ENCODE data around the gene P4HA2. TPM values are rescaled to one million over a fixed set of nuclear protein-coding genes. Genes with fewer than 3 reads are reported as not detected.

The P4HA2 gene
- total and polyA plus RNA-seq, 2 donors (not counting 3 experiments of a cell fraction or from before 2014, with no cell fraction given): 37.6 to 58.7 TPM

GRCh38 chr5:132273631-132274030 lies 46.0 kb upstream of the P4HA2 start:
- FAIRE-seq (no peak), DNase-seq (ENCODE audit: low read depth, low spot score) (no peak)
- no peaks in the 10 kb centered on the region for H3K9me1 ChIP-seq (replicated peaks; ENCODE audit: control insufficient read depth, extremely low read depth, insufficient read depth, low read length)
- H3K27me3 ChIP-seq (ENCODE audit: control insufficient read depth in 2 of 2, insufficient read depth in 2 of 2, low read length in 2 of 2): no peaks in the 10 kb centered on the region
- no peaks in the 10 kb centered on the region for H4K20me1 ChIP-seq (replicated peaks; ENCODE audit: control insufficient read depth, extremely low read depth, insufficient read depth, low read length)
- H2AFZ ChIP-seq (ENCODE audit: low read depth, low read length): no peak overlapping the region
- H3K27ac ChIP-seq (ENCODE audit: insufficient read depth, low read depth, low read length): no peak overlapping the region
- H3K9me3 ChIP-seq (replicated peaks; ENCODE audit: control insufficient read depth, insufficient read depth, low read length): no peaks in the 10 kb centered on the region
- no peak overlapping the region for H3K4me3 ChIP-seq (replicated peaks in 1 of 3; ENCODE audit: insufficient read depth in 1 of 3, low read depth in 1 of 3, low read length in 3 of 3)
- no TSS peak for BruUV-seq (replicated peaks)
- dilution Hi-C loops (cut with MboI; ENCODE audit: extremely low pct_ligation_motif_present, low sequenced_read_pairs): no loop called here
- H3K9ac ChIP-seq (replicated peaks; ENCODE audit: extremely low read depth, insufficient read depth, low read length): no peak overlapping the region
- ChIA-PET POLR2A (no interaction called here), CTCF (interaction anchor here (1.0 to 4.3 kb wide), 11 partner anchors 9 to 96 kb away, joined by 3 to 35 read pairs (median 5); partner anchors contain the start of genes P4HA2, SLC22A4 and SLC22A5)
- peaks cover 0 to 15% of the 10 kb centered on the region in 2 experiments for H3K36me3 ChIP-seq (ENCODE audit: control insufficient read depth in 2 of 2, extremely low read depth in 1 of 2, insufficient read depth in 2 of 2, low read length in 2 of 2)
- H3K4me2 ChIP-seq (ENCODE audit: insufficient read depth, low read length): no peak overlapping the region
- TF ChIP-seq MAX (IDR thresholded peaks at IDR 0.05; ENCODE audit: insufficient read depth, insufficient read length) (no peak), CTCF (IDR thresholded peaks at IDR 0.05; ENCODE audit: extremely low read depth in 1 of 2, insufficient read depth in 1 of 2, low read depth in 1 of 2, low read length in 2 of 2) (no peak), FOS (IDR thresholded peaks at IDR 0.05; ENCODE audit: borderline replicate concordance, insufficient read depth, low read length) (no peak), POLR2A (IDR thresholded peaks at IDR 0.05; ENCODE audit: low read depth, low read length) (no peak), POLR2AphosphoS5 (IDR thresholded peaks at IDR 0.05; ENCODE audit: insufficient read depth, low read depth, low read length) (no peak), GATA2 (IDR thresholded peaks at IDR 0.05; ENCODE audit: insufficient read depth, insufficient read length, low read depth, low read length) (no peak)
- intact Hi-C loops (cut with micrococcal nuclease): loop anchor here (2.0 to 5.0 kb wide), 3 partner anchors 36 to 209 kb away; partner anchors contain the start of gene SLC22A5
- H3K4me1 ChIP-seq (ENCODE audit: control insufficient read depth, extremely low read depth, insufficient read depth, low read length): no peaks in the 10 kb centered on the region
- no peaks in the 10 kb centered on the region for H3K79me2 ChIP-seq (ENCODE audit: control insufficient read depth, insufficient read depth, low read length)

Measured in endothelial cell of umbilical vein (primary cell).